OCI-LY3 (cell line): Measurements from ENCODE around the gene NOS1AP.

ENCODE experiments used
- EZH2phosphoT487 ChIP-seq: fragments of 200-600 bp; shearing (Covaris generic); IDR thresholded peaks from 2 replicates; pipeline ENCODE4 v1.6.1; 2018; ENCODE audit warnings: antibody characterized with exemption, mixed run types, low read depth
- TF ChIP-seq, protein P1 (sequence below): fragments of 200-600, 300-600 bp; sonication (generic); IDR thresholded peaks from 2 replicates; pipeline ENCODE4 v1.5.1; 2014; ENCODE audit warnings: antibody characterized with exemption, low read length, low read depth

DNA sequence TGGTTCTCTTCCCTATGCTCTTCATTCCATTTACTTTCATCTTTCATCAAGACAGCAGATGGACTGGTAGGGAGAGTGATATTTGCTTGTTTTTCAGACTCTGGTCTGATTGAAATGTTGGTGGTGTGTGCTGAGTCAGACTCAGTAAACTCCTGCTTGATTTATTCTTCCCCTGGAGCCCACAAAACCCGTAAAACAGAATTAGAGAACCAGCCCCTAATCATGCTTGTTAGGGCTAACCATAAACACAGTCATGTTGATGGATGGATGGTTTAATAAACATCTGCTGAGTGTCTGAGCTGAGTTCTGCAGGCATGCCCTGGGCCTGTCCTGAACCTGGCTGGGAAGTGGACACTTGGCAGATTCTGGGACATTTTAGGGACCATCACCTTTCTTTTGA lies 24.8 kb downstream of the NOS1AP start:
- TF ChIP-seq, protein P1, sequence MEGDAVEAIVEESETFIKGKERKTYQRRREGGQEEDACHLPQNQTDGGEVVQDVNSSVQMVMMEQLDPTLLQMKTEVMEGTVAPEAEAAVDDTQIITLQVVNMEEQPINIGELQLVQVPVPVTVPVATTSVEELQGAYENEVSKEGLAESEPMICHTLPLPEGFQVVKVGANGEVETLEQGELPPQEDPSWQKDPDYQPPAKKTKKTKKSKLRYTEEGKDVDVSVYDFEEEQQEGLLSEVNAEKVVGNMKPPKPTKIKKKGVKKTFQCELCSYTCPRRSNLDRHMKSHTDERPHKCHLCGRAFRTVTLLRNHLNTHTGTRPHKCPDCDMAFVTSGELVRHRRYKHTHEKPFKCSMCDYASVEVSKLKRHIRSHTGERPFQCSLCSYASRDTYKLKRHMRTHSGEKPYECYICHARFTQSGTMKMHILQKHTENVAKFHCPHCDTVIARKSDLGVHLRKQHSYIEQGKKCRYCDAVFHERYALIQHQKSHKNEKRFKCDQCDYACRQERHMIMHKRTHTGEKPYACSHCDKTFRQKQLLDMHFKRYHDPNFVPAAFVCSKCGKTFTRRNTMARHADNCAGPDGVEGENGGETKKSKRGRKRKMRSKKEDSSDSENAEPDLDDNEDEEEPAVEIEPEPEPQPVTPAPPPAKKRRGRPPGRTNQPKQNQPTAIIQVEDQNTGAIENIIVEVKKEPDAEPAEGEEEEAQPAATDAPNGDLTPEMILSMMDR: no peak
- no peak for TF ChIP-seq EZH2phosphoT487
